OCI-LY7 (cell line): ENCODE measurements around the gene SYT9.

ENCODE experiments used
- EZH2phosphoT487 ChIP-seq: fragments of 200-600 bp; sonication (generic); IDR thresholded peaks from 2 replicates; pipeline ENCODE4 v1.6.1; 2018; ENCODE audit warnings: low read depth, borderline replicate concordance, mild to moderate bottlenecking, mixed run types, antibody characterized with exemption, low read length, moderate library complexity, mixed read lengths
- TF ChIP-seq, protein P1 (sequence below): fragments of 200-600 bp; sonication (generic); conservative IDR thresholded peaks from 2 replicates; pipeline ENCODE4 v1.5.1; 2014; ENCODE audit warnings: mild to moderate bottlenecking, antibody characterized with exemption, low read length, moderate library complexity, mixed read lengths

DNA sequence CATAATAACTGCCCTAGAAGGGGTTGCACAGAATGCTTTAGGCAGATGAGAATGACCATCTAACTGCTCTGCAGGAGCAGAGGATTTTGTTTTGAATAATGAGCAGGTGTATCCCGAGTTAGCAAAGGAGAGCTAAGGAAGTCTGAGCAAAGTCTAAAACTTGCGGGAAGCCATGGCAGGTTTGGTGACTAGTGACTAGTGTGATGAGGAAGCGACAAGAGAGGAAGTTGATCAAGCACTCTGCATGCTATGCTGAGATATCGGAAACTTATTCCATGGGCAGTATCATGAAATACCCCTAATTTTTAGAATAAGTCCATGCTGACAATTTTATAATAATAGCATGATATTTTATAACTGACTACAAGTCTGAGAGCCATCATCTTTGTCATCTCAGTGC, 246.5 kb downstream of the SYT9 start:
- TF ChIP-seq, protein P1, sequence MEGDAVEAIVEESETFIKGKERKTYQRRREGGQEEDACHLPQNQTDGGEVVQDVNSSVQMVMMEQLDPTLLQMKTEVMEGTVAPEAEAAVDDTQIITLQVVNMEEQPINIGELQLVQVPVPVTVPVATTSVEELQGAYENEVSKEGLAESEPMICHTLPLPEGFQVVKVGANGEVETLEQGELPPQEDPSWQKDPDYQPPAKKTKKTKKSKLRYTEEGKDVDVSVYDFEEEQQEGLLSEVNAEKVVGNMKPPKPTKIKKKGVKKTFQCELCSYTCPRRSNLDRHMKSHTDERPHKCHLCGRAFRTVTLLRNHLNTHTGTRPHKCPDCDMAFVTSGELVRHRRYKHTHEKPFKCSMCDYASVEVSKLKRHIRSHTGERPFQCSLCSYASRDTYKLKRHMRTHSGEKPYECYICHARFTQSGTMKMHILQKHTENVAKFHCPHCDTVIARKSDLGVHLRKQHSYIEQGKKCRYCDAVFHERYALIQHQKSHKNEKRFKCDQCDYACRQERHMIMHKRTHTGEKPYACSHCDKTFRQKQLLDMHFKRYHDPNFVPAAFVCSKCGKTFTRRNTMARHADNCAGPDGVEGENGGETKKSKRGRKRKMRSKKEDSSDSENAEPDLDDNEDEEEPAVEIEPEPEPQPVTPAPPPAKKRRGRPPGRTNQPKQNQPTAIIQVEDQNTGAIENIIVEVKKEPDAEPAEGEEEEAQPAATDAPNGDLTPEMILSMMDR, result no peak
- TF ChIP-seq EZH2phosphoT487, result no peak
